Lower leg skin (tissue), 4 donors: ENCODE results near the gene EIF5. TPM values are rescaled to one million over a fixed set of nuclear protein-coding genes. Genes with fewer than 3 reads are reported as not detected.

Experiments used
- DNase-seq, 2 donors: peaks; one replicate each; pipeline ENCODE4 v3.0.0-alpha.2; 2019; ENCODE audit warnings: low spot score in 2 of 2
- H3K4me3 ChIP-seq: fragments of 200-600 bp; sonication (generic); 2 replicates; pipeline ENCODE4 v1.5.1; 2017; ENCODE audit warnings: mild to moderate bottlenecking, low read depth; ENCODE audit not compliant: poor library complexity, severe bottlenecking
- CTCF ChIP-seq, 3 donors: fragments of 450-650 bp; IDR thresholded peaks; one replicate each; pipeline ENCODE4 v1.5.1; 2016; ENCODE audit warnings: antibody characterized with exemption in 3 of 3, mild to moderate bottlenecking in 3 of 3, moderate library complexity in 2 of 3
- POLR2A ChIP-seq, 2 donors: fragments of 450-650 bp; IDR thresholded peaks; one replicate each; pipeline ENCODE4 v1.6.1; 2016 to 2017; ENCODE audit warnings: antibody characterized with exemption in 2 of 2, mild to moderate bottlenecking in 1 of 2, moderate library complexity in 1 of 2
- WGBS, 2 donors: methylation state at CpG; one replicate each; pipeline ENCODE4 v1.1.5; 2018; 5-methylcytosine and 5-hydroxymethylcytosine counted together
- intact Hi-C: fragments of 100-400 bp; cut with DNase I; formaldehyde crosslinking; loops from one replicate; pipeline ENCODE4 v1.15.0; 2023; ENCODE audit warnings: low total_unique reads
- total RNA-seq, 4 donors: library from RNA; depleted of rRNA; stranded (reverse); fragments of >200 nt; gene quantifications; one replicate each; pipeline ENCODE4 v1.1.0, GENCODE V29; 2016

Gene EIF5
- total RNA-seq, 4 donors from 2014 or later, result 125 to 168 (median 131) TPM

DNA sequence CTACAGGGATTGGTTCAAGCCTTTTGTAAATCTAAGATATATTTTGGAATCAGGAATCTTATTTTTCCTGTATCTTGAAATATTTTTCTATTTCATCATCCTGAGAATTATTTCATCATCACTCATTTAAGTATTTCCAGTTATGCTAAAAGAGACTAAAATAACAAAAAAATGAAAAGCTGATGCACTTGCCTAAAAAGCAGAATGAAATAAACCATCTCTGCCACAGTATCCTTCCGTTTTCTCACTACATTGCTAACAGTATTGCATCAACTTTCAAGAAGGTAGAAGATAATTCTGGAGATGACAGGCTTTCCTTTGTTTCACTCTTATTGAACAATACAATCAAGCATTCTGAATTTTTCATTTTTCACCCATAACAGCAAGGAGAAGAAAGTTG, 31.1 kb upstream of the EIF5 start:
- 88 to 89% methylated on average over 1 of the region's 1 CpG for WGBS, 2 donors
- TF ChIP-seq CTCF (IDR thresholded peaks at IDR 0.05), result no peak
- no peak for TF ChIP-seq POLR2A (IDR thresholded peaks at IDR 0.05)
- DNase-seq, result no peak
- H3K4me3 ChIP-seq, result no peak overlapping the region
- intact Hi-C loops, result no loop called here

DNA sequence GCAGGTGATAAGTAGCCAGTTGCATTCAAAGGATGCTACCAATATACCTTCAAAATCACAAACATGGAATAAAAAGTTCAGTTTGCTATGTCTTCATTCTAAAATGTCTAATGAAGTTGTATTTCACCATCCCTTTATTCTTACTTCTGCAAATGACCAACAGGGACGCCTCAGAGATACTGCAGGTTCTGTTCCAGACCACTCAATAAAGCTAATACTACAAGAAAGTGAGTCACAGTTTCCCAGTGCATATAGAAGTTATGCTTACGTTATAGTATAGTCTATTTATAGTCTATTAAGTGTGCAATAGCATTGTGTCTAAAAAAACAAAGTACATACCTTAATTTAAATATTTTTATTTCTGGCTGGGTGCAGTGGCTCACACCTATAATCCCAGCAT, 29.3 kb upstream of the EIF5 start:
- WGBS, 2 donors, result 50 to 57% methylated on average over 2 of the region's 2 CpGs
- no peak overlapping the region for H3K4me3 ChIP-seq
- no peak for TF ChIP-seq POLR2A (IDR thresholded peaks at IDR 0.05)
- TF ChIP-seq CTCF (IDR thresholded peaks at IDR 0.05), result no peak
- intact Hi-C loops, result no loop called here
- DNase-seq, result no peak

DNA sequence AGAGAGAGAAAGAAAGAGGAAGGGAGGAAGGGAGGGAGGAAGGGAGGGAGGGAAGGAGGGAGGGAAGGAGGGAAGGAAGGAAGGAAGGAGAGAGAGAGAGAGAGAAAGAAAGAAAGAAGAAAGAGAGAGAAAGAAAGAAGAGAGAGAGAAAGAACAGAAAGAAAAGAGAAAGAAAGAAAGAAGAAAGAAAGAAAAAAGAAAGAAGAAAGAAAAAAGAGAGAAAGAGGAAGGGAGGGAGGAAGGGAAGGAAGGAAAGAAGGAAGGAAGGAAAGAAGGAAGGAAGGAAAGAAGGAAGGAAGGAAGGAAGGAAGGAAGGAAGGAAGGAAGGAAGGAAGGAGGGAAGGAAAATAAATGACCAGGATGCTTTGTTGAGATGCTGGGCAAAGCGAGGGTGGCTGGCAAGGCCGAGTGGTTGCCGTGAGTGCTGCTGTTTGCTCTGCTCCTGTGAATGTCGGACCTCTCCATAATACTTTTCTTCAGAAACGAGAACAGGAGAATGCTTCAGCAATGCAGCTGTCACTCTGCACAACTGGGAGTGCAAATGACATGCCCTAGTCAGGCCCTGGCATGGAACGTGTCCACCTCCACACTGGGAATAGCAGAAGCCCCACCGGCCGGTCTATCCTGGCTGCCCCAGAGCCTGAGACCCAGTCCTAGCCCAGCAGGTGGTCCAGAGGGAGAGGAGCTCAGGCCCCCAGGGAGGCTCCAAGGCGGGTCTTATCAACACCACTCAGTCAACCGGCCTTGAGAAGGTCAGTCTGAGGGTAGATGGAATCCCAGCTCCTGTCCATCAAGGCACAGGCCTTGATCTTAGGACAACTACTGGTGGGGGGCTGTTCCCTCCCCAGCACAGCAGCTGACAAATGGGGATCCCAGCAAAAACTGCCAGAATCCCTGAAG, 25.1 kb upstream of the EIF5 start:
- WGBS, 2 donors, result 84 to 94% methylated on average over 8 to 10 of the region's 10 CpGs
- H3K4me3 ChIP-seq, result no peak overlapping the region
- intact Hi-C loops, result no loop called here
- TF ChIP-seq CTCF (IDR thresholded peaks at IDR 0.05), result no peak
- no peak for TF ChIP-seq POLR2A (IDR thresholded peaks at IDR 0.05)
- DNase-seq, result no peak

GRCh38 chr14:103310576-103311095, 23.4 kb upstream of the EIF5 start:
- DNase-seq, result no peak
- intact Hi-C loops, result no loop called here
- 85% methylated on average over 12 of the region's 12 CpGs for WGBS, 2 donors
- TF ChIP-seq CTCF (IDR thresholded peaks at IDR 0.05) (no peak), POLR2A (IDR thresholded peaks at IDR 0.05) (no peak)
- H3K4me3 ChIP-seq, result no peak overlapping the region

GRCh38 chr14:103311171-103311997, 22.7 kb upstream of the EIF5 start:
- 86 to 89% methylated on average over 31 of the region's 31 CpGs for WGBS, 2 donors
- no peak overlapping the region for H3K4me3 ChIP-seq
- intact Hi-C loops, result no loop called here
- TF ChIP-seq POLR2A (IDR thresholded peaks at IDR 0.05) (no peak), CTCF (IDR thresholded peaks at IDR 0.05) (no peak)
- no peak for DNase-seq
